ENCODE measurements around the gene TBX2. TPM values are rescaled to one million over a fixed set of nuclear protein-coding genes. Genes with fewer than 3 reads are reported as not detected.
A peak's percentile ranks its signal among the peaks of the same experiment; 100 is the strongest.

Gene TBX2
- total and polyA plus RNA-seq, 2 of the 13 experiments (the other 11 are each of a cell fraction or from before 2014, with no cell fraction given), result 2.8 to 15.3 TPM

DNA sequence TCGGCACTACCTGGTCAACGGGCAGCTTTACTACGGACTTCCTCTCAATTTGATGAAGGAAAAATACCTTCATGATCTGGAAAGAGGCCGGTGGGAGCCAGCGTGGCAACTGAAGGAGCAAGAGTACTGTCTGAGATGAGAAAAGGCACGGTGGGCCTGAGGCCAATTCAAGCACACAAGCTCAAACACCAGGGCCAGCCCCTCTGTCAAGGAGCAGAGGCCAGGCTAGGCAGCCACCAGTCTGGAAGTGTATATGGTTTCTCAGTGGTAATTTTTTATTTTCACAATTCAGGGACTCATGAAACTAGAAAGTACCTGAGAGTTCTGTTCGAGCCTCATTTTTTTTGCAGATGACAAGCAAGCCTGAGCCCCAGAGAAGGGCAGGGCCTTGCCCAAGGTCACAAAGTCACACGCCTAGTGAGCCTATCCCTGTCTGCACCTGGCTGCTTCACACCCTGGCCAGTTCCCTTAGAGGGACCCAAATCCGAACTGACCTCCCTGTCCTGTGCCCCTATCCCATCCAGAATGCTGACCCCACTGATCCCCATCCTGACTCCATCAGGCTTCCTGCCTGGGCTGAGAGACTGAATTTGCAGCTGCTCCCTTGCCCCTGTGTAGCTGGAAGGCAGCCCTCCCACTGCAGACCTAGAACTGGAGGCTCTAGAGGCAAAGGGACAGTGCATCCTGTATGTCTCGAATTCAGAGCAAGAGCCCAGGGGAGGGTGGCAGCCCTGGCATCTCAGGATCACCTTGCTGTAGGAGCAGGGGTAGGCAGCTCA, 4.8 kb upstream of the TBX2 start (continued):
- TF ChIP-seq, protein P1, sequence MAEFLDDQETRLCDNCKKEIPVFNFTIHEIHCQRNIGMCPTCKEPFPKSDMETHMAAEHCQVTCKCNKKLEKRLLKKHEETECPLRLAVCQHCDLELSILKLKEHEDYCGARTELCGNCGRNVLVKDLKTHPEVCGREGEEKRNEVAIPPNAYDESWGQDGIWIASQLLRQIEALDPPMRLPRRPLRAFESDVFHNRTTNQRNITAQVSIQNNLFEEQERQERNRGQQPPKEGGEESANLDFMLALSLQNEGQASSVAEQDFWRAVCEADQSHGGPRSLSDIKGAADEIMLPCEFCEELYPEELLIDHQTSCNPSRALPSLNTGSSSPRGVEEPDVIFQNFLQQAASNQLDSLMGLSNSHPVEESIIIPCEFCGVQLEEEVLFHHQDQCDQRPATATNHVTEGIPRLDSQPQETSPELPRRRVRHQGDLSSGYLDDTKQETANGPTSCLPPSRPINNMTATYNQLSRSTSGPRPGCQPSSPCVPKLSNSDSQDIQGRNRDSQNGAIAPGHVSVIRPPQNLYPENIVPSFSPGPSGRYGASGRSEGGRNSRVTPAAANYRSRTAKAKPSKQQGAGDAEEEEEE (CRISPR knock-in tag; IDR thresholded peaks at IDR 0.05; ENCODE audit: borderline replicate concordance), result 0 out of 2 replicates have a peak, but pooled peaks have one; percentile 2
- TF ChIP-seq DMAP1 (CRISPR knock-in tag; IDR thresholded peaks at IDR 0.05) (peak; percentile 2; the same call in 1 of the 2 replicates), KDM3A (CRISPR knock-in tag; IDR thresholded peaks at IDR 0.05; ENCODE audit: low read depth) (no peak), KMT2B (CRISPR knock-in tag; IDR thresholded peaks at IDR 0.05) (no peak), ZNF660 (CRISPR knock-in tag; IDR thresholded peaks at IDR 0.05; ENCODE audit: borderline replicate concordance, low read depth) (no peak), ZNF501 (CRISPR knock-in tag; IDR thresholded peaks at IDR 0.05) (no peak), NFYB (CRISPR knock-in tag; IDR thresholded peaks at IDR 0.05) (no peak), DNMT3B (CRISPR knock-in tag; conservative IDR thresholded peaks at IDR 0.05) (no peak), ZNF317 (CRISPR knock-in tag; IDR thresholded peaks at IDR 0.05) (0 out of 2 replicates have a peak, but pooled peaks have one; percentile 15), NPAS2 (CRISPR knock-in tag; IDR thresholded peaks at IDR 0.05; ENCODE audit: borderline replicate concordance) (no peak), ZNF883 (CRISPR knock-in tag; IDR thresholded peaks at IDR 0.05; ENCODE audit: not compliant biosample characterization) (no peak), FOXK2 (IDR thresholded peaks at IDR 0.05) (no peak), FOXO1 (CRISPR knock-in tag; IDR thresholded peaks at IDR 0.05) (no peak)
- TF ChIP-seq, protein P2, sequence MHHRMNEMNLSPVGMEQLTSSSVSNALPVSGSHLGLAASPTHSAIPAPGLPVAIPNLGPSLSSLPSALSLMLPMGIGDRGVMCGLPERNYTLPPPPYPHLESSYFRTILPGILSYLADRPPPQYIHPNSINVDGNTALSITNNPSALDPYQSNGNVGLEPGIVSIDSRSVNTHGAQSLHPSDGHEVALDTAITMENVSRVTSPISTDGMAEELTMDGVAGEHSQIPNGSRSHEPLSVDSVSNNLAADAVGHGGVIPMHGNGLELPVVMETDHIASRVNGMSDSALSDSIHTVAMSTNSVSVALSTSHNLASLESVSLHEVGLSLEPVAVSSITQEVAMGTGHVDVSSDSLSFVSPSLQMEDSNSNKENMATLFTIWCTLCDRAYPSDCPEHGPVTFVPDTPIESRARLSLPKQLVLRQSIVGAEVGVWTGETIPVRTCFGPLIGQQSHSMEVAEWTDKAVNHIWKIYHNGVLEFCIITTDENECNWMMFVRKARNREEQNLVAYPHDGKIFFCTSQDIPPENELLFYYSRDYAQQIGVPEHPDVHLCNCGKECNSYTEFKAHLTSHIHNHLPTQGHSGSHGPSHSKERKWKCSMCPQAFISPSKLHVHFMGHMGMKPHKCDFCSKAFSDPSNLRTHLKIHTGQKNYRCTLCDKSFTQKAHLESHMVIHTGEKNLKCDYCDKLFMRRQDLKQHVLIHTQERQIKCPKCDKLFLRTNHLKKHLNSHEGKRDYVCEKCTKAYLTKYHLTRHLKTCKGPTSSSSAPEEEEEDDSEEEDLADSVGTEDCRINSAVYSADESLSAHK (CRISPR knock-in tag; IDR thresholded peaks at IDR 0.05; ENCODE audit: borderline replicate concordance), result no peak
- TF ChIP-seq, protein P3, sequence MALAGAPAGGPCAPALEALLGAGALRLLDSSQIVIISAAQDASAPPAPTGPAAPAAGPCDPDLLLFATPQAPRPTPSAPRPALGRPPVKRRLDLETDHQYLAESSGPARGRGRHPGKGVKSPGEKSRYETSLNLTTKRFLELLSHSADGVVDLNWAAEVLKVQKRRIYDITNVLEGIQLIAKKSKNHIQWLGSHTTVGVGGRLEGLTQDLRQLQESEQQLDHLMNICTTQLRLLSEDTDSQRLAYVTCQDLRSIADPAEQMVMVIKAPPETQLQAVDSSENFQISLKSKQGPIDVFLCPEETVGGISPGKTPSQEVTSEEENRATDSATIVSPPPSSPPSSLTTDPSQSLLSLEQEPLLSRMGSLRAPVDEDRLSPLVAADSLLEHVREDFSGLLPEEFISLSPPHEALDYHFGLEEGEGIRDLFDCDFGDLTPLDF (CRISPR knock-in tag; IDR thresholded peaks at IDR 0.05), result no peak
- TF ChIP-seq, protein P4, sequence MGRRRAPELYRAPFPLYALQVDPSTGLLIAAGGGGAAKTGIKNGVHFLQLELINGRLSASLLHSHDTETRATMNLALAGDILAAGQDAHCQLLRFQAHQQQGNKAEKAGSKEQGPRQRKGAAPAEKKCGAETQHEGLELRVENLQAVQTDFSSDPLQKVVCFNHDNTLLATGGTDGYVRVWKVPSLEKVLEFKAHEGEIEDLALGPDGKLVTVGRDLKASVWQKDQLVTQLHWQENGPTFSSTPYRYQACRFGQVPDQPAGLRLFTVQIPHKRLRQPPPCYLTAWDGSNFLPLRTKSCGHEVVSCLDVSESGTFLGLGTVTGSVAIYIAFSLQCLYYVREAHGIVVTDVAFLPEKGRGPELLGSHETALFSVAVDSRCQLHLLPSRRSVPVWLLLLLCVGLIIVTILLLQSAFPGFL (CRISPR knock-in tag; IDR thresholded peaks at IDR 0.05), result no peak
- TF ChIP-seq, protein P5, sequence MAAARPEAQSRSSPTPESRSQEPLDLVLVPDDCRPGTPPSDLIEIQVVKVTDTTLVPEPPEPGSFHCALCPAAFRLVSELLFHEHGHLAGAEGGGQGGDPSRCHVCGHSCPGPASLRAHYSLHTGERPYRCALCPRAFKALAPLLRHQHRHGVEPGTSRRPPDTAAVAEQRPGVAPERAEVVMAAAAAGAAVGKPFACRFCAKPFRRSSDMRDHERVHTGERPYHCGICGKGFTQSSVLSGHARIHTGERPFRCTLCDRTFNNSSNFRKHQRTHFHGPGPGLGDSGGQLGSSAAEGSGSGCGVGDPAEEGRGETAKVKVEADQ (CRISPR knock-in tag; IDR thresholded peaks at IDR 0.05; ENCODE audit: borderline replicate concordance), result no peak
- TF ChIP-seq, protein P6, sequence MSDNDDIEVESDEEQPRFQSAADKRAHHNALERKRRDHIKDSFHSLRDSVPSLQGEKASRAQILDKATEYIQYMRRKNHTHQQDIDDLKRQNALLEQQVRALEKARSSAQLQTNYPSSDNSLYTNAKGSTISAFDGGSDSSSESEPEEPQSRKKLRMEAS (IDR thresholded peaks at IDR 0.05), result 0 out of 2 replicates have a peak, but pooled peaks have one; percentile 8
- TF ChIP-seq, protein P7, sequence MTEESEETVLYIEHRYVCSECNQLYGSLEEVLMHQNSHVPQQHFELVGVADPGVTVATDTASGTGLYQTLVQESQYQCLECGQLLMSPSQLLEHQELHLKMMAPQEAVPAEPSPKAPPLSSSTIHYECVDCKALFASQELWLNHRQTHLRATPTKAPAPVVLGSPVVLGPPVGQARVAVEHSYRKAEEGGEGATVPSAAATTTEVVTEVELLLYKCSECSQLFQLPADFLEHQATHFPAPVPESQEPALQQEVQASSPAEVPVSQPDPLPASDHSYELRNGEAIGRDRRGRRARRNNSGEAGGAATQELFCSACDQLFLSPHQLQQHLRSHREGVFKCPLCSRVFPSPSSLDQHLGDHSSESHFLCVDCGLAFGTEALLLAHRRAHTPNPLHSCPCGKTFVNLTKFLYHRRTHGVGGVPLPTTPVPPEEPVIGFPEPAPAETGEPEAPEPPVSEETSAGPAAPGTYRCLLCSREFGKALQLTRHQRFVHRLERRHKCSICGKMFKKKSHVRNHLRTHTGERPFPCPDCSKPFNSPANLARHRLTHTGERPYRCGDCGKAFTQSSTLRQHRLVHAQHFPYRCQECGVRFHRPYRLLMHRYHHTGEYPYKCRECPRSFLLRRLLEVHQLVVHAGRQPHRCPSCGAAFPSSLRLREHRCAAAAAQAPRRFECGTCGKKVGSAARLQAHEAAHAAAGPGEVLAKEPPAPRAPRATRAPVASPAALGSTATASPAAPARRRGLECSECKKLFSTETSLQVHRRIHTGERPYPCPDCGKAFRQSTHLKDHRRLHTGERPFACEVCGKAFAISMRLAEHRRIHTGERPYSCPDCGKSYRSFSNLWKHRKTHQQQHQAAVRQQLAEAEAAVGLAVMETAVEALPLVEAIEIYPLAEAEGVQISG (CRISPR knock-in tag; IDR thresholded peaks at IDR 0.05), result 0 out of 2 replicates have a peak, but pooled peaks have one; percentile 4
